ENCODE results near the gene KIT.

The KIT gene

DNA sequence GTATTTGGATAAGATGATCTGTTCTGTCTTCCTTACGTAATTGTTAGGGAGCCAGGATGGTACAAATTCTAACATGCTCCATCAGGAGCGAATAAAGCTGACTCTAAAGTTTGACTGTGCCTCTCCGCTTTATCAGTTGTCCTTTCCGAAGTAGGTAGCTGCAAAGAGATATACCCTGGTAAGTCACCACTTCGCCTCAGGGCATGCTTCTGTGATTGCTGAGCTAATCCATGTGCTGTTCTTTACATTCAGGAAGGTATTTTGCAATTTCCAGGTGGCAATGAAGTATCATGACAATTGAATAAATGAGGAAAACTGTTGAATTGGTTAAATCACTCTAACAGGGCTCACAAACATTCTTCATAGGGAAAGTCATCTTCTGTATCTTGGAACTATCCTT lies 38.9 kb downstream of the KIT start:
- Histone ChIP-seq H3K4me3 (ENCODE audit: low read length) (no peak overlapping the region), H3K9me3 (replicated peaks; ENCODE audit: insufficient read depth, low read length) (no peaks in the 10 kb centered on the region), H3K4me2 (ENCODE audit: low read depth, low read length) (no peak overlapping the region), H3K27me3 (replicated peaks; ENCODE audit: insufficient read depth, low read length) (no peaks in the 10 kb centered on the region), H3K9ac (ENCODE audit: low read length) (no peak overlapping the region), H3K27ac (ENCODE audit: low read length) (no peak overlapping the region), H3K9me2 (replicated peaks; ENCODE audit: insufficient read depth, low read length) (no peaks in the 10 kb centered on the region), H3K36me3 (replicated peaks; ENCODE audit: insufficient read depth, low read length) (no peaks in the 10 kb centered on the region), H4K20me1 (ENCODE audit: insufficient read depth, low read length) (no peaks in the 10 kb centered on the region), H2AFZ (ENCODE audit: low read length) (no peak overlapping the region), H3F3A (ENCODE audit: insufficient read depth, low read length) (no peaks in the 10 kb centered on the region), H3K79me2 (ENCODE audit: low read length) (no peaks in the 10 kb centered on the region), H3K4me1 (ENCODE audit: low read length) (no peaks in the 10 kb centered on the region)
- no peak for DNase-seq
- no peak for TF ChIP-seq EZH2 (optimal IDR thresholded peaks at IDR 0.05; ENCODE audit: low read depth, low read length)
- TF ChIP-seq, protein P1, sequence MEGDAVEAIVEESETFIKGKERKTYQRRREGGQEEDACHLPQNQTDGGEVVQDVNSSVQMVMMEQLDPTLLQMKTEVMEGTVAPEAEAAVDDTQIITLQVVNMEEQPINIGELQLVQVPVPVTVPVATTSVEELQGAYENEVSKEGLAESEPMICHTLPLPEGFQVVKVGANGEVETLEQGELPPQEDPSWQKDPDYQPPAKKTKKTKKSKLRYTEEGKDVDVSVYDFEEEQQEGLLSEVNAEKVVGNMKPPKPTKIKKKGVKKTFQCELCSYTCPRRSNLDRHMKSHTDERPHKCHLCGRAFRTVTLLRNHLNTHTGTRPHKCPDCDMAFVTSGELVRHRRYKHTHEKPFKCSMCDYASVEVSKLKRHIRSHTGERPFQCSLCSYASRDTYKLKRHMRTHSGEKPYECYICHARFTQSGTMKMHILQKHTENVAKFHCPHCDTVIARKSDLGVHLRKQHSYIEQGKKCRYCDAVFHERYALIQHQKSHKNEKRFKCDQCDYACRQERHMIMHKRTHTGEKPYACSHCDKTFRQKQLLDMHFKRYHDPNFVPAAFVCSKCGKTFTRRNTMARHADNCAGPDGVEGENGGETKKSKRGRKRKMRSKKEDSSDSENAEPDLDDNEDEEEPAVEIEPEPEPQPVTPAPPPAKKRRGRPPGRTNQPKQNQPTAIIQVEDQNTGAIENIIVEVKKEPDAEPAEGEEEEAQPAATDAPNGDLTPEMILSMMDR (IDR thresholded peaks at IDR 0.05; ENCODE audit: low read length), result no peak
- TF ChIP-seq EZH2phosphoT487 (IDR thresholded peaks at IDR 0.05; ENCODE audit: low read length), result no peak

DNA sequence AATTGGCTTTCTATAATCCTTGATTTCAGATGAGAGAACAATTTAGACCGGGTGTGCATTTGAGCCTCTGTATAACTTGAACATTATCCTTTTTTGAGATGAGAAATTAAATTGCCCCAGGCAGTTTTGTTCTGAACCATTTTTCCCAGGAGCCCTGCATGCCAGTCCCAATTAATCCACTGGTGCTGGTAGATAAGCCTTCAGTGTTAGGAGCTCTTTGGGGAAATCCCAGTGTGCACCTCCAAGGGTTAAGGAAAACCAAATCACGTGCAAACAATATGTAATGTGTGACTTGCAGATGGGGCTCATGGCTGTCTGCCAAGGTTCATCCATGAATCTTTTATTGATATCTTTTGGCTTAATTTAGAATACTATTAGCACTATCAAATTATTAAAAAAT lies 43.2 kb downstream of the KIT start:
- Histone ChIP-seq H3F3A (ENCODE audit: insufficient read depth, low read length) (no peaks in the 10 kb centered on the region), H3K9me3 (replicated peaks; ENCODE audit: insufficient read depth, low read length) (no peaks in the 10 kb centered on the region), H3K4me3 (ENCODE audit: low read length) (no peak overlapping the region), H2AFZ (ENCODE audit: low read length) (no peak overlapping the region), H3K9me2 (replicated peaks; ENCODE audit: insufficient read depth, low read length) (no peaks in the 10 kb centered on the region), H3K4me1 (ENCODE audit: low read length) (no peaks in the 10 kb centered on the region), H3K79me2 (ENCODE audit: low read length) (no peaks in the 10 kb centered on the region), H3K4me2 (ENCODE audit: low read depth, low read length) (no peak overlapping the region), H3K27me3 (replicated peaks; ENCODE audit: insufficient read depth, low read length) (no peaks in the 10 kb centered on the region), H3K27ac (ENCODE audit: low read length) (no peak overlapping the region), H3K9ac (ENCODE audit: low read length) (no peak overlapping the region), H3K36me3 (replicated peaks; ENCODE audit: insufficient read depth, low read length) (no peaks in the 10 kb centered on the region), H4K20me1 (ENCODE audit: insufficient read depth, low read length) (no peaks in the 10 kb centered on the region)
- TF ChIP-seq, protein P1 (IDR thresholded peaks at IDR 0.05; ENCODE audit: low read length), result no peak
- TF ChIP-seq EZH2 (optimal IDR thresholded peaks at IDR 0.05; ENCODE audit: low read depth, low read length) (no peak), EZH2phosphoT487 (IDR thresholded peaks at IDR 0.05; ENCODE audit: low read length) (no peak)
- DNase-seq, result no peak

DNA sequence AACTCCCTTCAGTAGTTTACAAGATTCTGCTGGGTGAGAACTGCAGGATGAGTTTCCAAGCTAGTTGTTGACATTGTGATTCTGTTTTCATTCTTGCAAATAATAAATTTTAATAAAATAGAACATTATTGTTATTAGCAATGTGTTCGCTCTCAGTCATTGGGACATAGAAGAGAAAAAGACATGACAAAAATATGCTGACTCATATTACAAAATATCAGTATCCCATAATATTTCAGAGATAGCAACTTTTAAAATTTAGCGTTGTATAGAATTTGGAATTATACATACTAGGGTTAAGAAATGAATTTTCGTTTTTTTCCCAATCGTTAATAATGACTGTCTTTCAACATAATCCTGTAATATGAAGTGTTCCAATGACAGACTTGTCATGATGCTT lies 45.4 kb downstream of the KIT start:
- TF ChIP-seq EZH2phosphoT487 (IDR thresholded peaks at IDR 0.05; ENCODE audit: low read length), result no peak
- Histone ChIP-seq H3K9me2 (replicated peaks; ENCODE audit: insufficient read depth, low read length) (no peaks in the 10 kb centered on the region), H3K79me2 (ENCODE audit: low read length) (no peaks in the 10 kb centered on the region), H3K4me3 (ENCODE audit: low read length) (no peak overlapping the region), H3K9ac (ENCODE audit: low read length) (no peak overlapping the region), H3K27me3 (replicated peaks; ENCODE audit: insufficient read depth, low read length) (no peaks in the 10 kb centered on the region), H3K36me3 (replicated peaks; ENCODE audit: insufficient read depth, low read length) (no peaks in the 10 kb centered on the region), H3K4me2 (ENCODE audit: low read depth, low read length) (no peak overlapping the region), H4K20me1 (ENCODE audit: insufficient read depth, low read length) (no peaks in the 10 kb centered on the region), H3K27ac (ENCODE audit: low read length) (no peak overlapping the region), H3K4me1 (ENCODE audit: low read length) (no peaks in the 10 kb centered on the region), H2AFZ (ENCODE audit: low read length) (no peak overlapping the region), H3K9me3 (replicated peaks; ENCODE audit: insufficient read depth, low read length) (no peaks in the 10 kb centered on the region), H3F3A (ENCODE audit: insufficient read depth, low read length) (no peaks in the 10 kb centered on the region)
- DNase-seq, result no peak

DNA sequence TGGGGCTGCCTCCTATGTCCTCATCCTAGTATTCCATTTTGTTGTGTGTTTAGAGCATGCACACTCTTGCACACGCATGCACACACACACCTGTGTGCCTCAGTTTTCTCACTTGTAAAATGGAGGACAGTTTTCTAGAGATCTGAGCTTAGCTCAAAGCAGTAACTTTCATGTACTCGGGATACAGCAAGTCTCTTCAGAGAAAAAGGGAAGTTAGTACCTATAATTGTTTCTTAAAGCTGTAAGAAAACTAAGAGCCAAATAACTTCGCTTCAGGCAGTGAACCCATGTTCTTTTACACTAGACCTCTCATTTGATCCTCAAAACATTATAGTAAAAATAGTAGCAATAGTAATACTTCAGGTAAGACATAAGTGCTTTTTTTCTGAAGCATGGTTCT lies 49.6 kb downstream of the KIT start:
- DNase-seq, result no peak
- Histone ChIP-seq H3K9ac (ENCODE audit: low read length) (no peak overlapping the region), H3K4me3 (ENCODE audit: low read length) (no peak overlapping the region), H3K4me2 (ENCODE audit: low read depth, low read length) (no peak overlapping the region), H3K79me2 (ENCODE audit: low read length) (no peaks in the 10 kb centered on the region), H3K9me3 (replicated peaks; ENCODE audit: insufficient read depth, low read length) (no peaks in the 10 kb centered on the region), H2AFZ (ENCODE audit: low read length) (no peak overlapping the region), H3K27ac (ENCODE audit: low read length) (no peak overlapping the region), H3K9me2 (replicated peaks; ENCODE audit: insufficient read depth, low read length) (no peaks in the 10 kb centered on the region), H4K20me1 (ENCODE audit: insufficient read depth, low read length) (no peaks in the 10 kb centered on the region), H3F3A (ENCODE audit: insufficient read depth, low read length) (no peaks in the 10 kb centered on the region), H3K4me1 (ENCODE audit: low read length) (no peaks in the 10 kb centered on the region), H3K27me3 (replicated peaks; ENCODE audit: insufficient read depth, low read length) (no peaks in the 10 kb centered on the region), H3K36me3 (replicated peaks; ENCODE audit: insufficient read depth, low read length) (no peaks in the 10 kb centered on the region)
- TF ChIP-seq EZH2phosphoT487 (IDR thresholded peaks at IDR 0.05; ENCODE audit: low read length), result no peak
